OCI-LY7 (cell line): Measurements from ENCODE around the gene SLC37A2. TPM values are rescaled to one million over a fixed set of nuclear protein-coding genes. Genes with fewer than 3 reads are reported as not detected.

Experiments
- BruUV-seq: library from RNA; stranded (reverse); fragments of 400-500 nt; replicated peaks from 2 replicates; lab custom pipeline; 2021; lab: Mats Ljungman, UMichigan
- CTCF ChIA-PET: fragments of 300-600 bp; sonication (Branson Sonifier 250); formaldehyde crosslinking; loops from one replicate; lab custom pipeline; 2022; ENCODE audit warnings: antibody characterized with exemption; ENCODE audit not compliant: unreplicated experiment; lab: Charles Lee
- POLR2A ChIA-PET: fragments of 300-600 bp; sonication (Branson Sonifier 250); formaldehyde crosslinking; loops from one replicate; lab custom pipeline; 2022; ENCODE audit warnings: antibody characterized with exemption; lab: Charles Lee
- DNase-seq: peaks from one replicate; pipeline ENCODE4 v3.0.0-alpha.2; 2015; ENCODE audit warnings: low spot score
- H2AFZ ChIP-seq: fragments of 200-600 bp; sonication (generic), shearing (Covaris generic); 2 replicates; pipeline ENCODE4 v1.6.1; 2014; ENCODE audit warnings: mild to moderate bottlenecking, antibody characterized with exemption, low read length, moderate library complexity
- H3K27ac ChIP-seq: fragments of 200-600 bp; sonication (generic); 2 replicates; pipeline ENCODE4 v1.5.1; 2014; ENCODE audit warnings: mixed run types, low read depth, mild to moderate bottlenecking, moderate library complexity, low read length, inconsistent platforms; ENCODE audit not compliant: poor library complexity, severe bottlenecking
- H3K36me3 ChIP-seq: fragments of 200-600 bp; sonication (generic); 2 replicates; pipeline ENCODE4 v1.6.1; 2014; ENCODE audit warnings: mild to moderate bottlenecking, antibody characterized with exemption, low read length, moderate library complexity, mixed read lengths; ENCODE audit not compliant: insufficient read depth
- H3K4me1 ChIP-seq: fragments of 200-600 bp; sonication (generic); 2 replicates; pipeline ENCODE4 v1.5.1; 2014; ENCODE audit warnings: mild to moderate bottlenecking, low read length; ENCODE audit not compliant: insufficient read depth, poor library complexity, severe bottlenecking
- H3K4me2 ChIP-seq: fragments of 200-600 bp; sonication (generic); 2 replicates; pipeline ENCODE4 v1.6.1; 2014; ENCODE audit warnings: mild to moderate bottlenecking, low read length
- H3K4me3 ChIP-seq: fragments of 200-600 bp; sonication (generic); 2 replicates; pipeline ENCODE4 v1.5.1; 2014; ENCODE audit warnings: mild to moderate bottlenecking, low read depth, low read length; ENCODE audit not compliant: poor library complexity, severe bottlenecking
- H3K79me2 ChIP-seq: fragments of 200-600 bp; sonication (generic); 2 replicates; pipeline ENCODE4 v1.6.1; 2016; ENCODE audit warnings: low read depth, mild to moderate bottlenecking, low read length, moderate library complexity, mixed read lengths; ENCODE audit not compliant: insufficient read depth
- H3K9me2 ChIP-seq: fragments of 200-600 bp; sonication (generic); 2 replicates; pipeline ENCODE4 v1.6.1; 2016; ENCODE audit warnings: mild to moderate bottlenecking, low read length, mixed read lengths; ENCODE audit not compliant: insufficient read depth
- H3K9me3 ChIP-seq: fragments of 200-600 bp; sonication (generic); 2 replicates; pipeline ENCODE4 v1.6.1; 2014; ENCODE audit warnings: mild to moderate bottlenecking, mixed run types, low read length, mixed read lengths
- H4K20me1 ChIP-seq: fragments of 200-600 bp; sonication (generic); 2 replicates; pipeline ENCODE4 v1.6.1; 2014; ENCODE audit warnings: mild to moderate bottlenecking, antibody characterized with exemption, low read length, moderate library complexity, mixed read lengths; ENCODE audit not compliant: insufficient read depth
- CTCF ChIP-seq: fragments of 200-600 bp; sonication (generic); conservative IDR thresholded peaks from 2 replicates; pipeline ENCODE4 v1.5.1; 2014; ENCODE audit warnings: mild to moderate bottlenecking, antibody characterized with exemption, low read length, moderate library complexity, mixed read lengths
- EZH2phosphoT487 ChIP-seq: fragments of 200-600 bp; sonication (generic); IDR thresholded peaks from 2 replicates; pipeline ENCODE4 v1.6.1; 2018; ENCODE audit warnings: low read depth, borderline replicate concordance, mild to moderate bottlenecking, mixed run types, antibody characterized with exemption, low read length, moderate library complexity, mixed read lengths
- intact Hi-C: fragments of 100-400 bp; cut with micrococcal nuclease; formaldehyde crosslinking; loops from one replicate; pipeline ENCODE4 v1.10.0; 2022; ENCODE audit not compliant: unreplicated experiment
- total RNA-seq, 2 experiments: library from RNA; depleted of rRNA in 1 of 2; stranded (reverse); fragments of >200 nt in 1 of 2; shearing (Covaris generic) in 1 of 2; gene quantifications; 2 replicates each; pipeline ENCODE4 v1.2.3, GENCODE V29; 2014 to 2022

Gene SLC37A2
- total RNA-seq, 2 experiments from 2014 or later, result 0.57 to 0.93 TPM

- H3K36me3 ChIP-seq, result no peaks in the 10 kb centered on the region
Observed at GRCh38 chr11:125132071-125132470, 69.0 kb downstream of the SLC37A2 start.

GRCh38 chr11:125132596-125132995 lies 69.5 kb downstream of the SLC37A2 start:
- ChIA-PET POLR2A (interaction anchor here (0.9 to 1.1 kb wide), 2 partner anchors 8 to 176 kb away, joined by 3 read pairs; no protein-coding TSS in a partner anchor), CTCF (no interaction called here)
- no peak overlapping the region for H3K4me2 ChIP-seq
- BruUV-seq, result no TSS peak
- no peaks in the 10 kb centered on the region for H3K9me2 ChIP-seq
- H3K27ac ChIP-seq, result no peak overlapping the region
- H4K20me1 ChIP-seq, result no peaks in the 10 kb centered on the region
- intact Hi-C loops, result no loop called here
- H3K9me3 ChIP-seq, result no peaks in the 10 kb centered on the region
- H2AFZ ChIP-seq, result no peak overlapping the region
- no peak overlapping the region for H3K4me3 ChIP-seq
- H3K36me3 ChIP-seq, result no peaks in the 10 kb centered on the region
- TF ChIP-seq EZH2phosphoT487 (no peak), CTCF (no peak)
- DNase-seq, result no peak
- no peaks in the 10 kb centered on the region for H3K79me2 ChIP-seq
- H3K4me1 ChIP-seq, result no peaks in the 10 kb centered on the region

More at GRCh38 chr11:125132071-125132470, 69.0 kb downstream of the SLC37A2 start:
- Histone ChIP-seq H3K79me2 (no peaks in the 10 kb centered on the region), H3K4me2 (no peak overlapping the region), H3K4me3 (no peak overlapping the region), H2AFZ (no peak overlapping the region), H3K27ac (no peak overlapping the region), H3K9me2 (no peaks in the 10 kb centered on the region), H4K20me1 (no peaks in the 10 kb centered on the region), H3K4me1 (no peaks in the 10 kb centered on the region), H3K9me3 (no peaks in the 10 kb centered on the region)
- POLR2A ChIA-PET, result interaction anchor here (0.9 kb wide), 1 partner anchor 9 kb away, joined by 3 read pairs; no protein-coding TSS in a partner anchor
- BruUV-seq, result no TSS peak
- TF ChIP-seq CTCF, result no peak
- TF ChIP-seq EZH2phosphoT487, result no peak
- CTCF ChIA-PET, result no interaction called here
- DNase-seq, result no peak
- intact Hi-C loops, result no loop called here

- intact Hi-C loops, result no loop called here
- H3K4me2 ChIP-seq, result no peak overlapping the region
- CTCF ChIA-PET, result no interaction called here
- DNase-seq, result no peak
- no peaks in the 10 kb centered on the region for H3K79me2 ChIP-seq
- no peak for TF ChIP-seq CTCF
- TF ChIP-seq EZH2phosphoT487, result no peak
- H3K27ac ChIP-seq, result no peak overlapping the region
- no peaks in the 10 kb centered on the region for H3K9me2 ChIP-seq
- H4K20me1 ChIP-seq, result no peaks in the 10 kb centered on the region
- H3K4me3 ChIP-seq, result no peak overlapping the region
- H3K4me1 ChIP-seq, result no peaks in the 10 kb centered on the region
- H3K36me3 ChIP-seq, result no peaks in the 10 kb centered on the region
- POLR2A ChIA-PET, result interaction anchor here (0.7 kb wide), 1 partner anchor 182 kb away, joined by 3 read pairs; no protein-coding TSS in a partner anchor
- no peak overlapping the region for H2AFZ ChIP-seq
- BruUV-seq, result no TSS peak
- no peaks in the 10 kb centered on the region for H3K9me3 ChIP-seq
Observed at GRCh38 chr11:125136001-125136400, 72.9 kb downstream of the SLC37A2 start.
